NCI-H748 treated with DMSO at 0.1 percent for 48 hours (cell line): ENCODE measurements around the gene GRIFIN.

Experiments
- DNase-seq: peaks from one replicate; lab custom pipeline; 2025; lab: John Stamatoyannopoulos, UW

The GRIFIN gene

GRCh38 chr7:2432910-2433712 lies 43.1 kb downstream of the GRIFIN start:
- no peak for DNase-seq

GRCh38 chr7:2431260-2431867 lies 44.8 kb downstream of the GRIFIN start:
- DNase-seq = no peak

GRCh38 chr7:2425749-2426148 lies 50.4 kb downstream of the GRIFIN start:
- no peak for DNase-seq
